ENCODE measurements around the gene ERAP2. TPM values are rescaled to one million over a fixed set of nuclear protein-coding genes. Genes with fewer than 3 reads are reported as not detected.

The ERAP2 gene
- total and polyA plus RNA-seq, 8 donors, result 0.68 to 26.8 (median 12.4) TPM

DNA sequence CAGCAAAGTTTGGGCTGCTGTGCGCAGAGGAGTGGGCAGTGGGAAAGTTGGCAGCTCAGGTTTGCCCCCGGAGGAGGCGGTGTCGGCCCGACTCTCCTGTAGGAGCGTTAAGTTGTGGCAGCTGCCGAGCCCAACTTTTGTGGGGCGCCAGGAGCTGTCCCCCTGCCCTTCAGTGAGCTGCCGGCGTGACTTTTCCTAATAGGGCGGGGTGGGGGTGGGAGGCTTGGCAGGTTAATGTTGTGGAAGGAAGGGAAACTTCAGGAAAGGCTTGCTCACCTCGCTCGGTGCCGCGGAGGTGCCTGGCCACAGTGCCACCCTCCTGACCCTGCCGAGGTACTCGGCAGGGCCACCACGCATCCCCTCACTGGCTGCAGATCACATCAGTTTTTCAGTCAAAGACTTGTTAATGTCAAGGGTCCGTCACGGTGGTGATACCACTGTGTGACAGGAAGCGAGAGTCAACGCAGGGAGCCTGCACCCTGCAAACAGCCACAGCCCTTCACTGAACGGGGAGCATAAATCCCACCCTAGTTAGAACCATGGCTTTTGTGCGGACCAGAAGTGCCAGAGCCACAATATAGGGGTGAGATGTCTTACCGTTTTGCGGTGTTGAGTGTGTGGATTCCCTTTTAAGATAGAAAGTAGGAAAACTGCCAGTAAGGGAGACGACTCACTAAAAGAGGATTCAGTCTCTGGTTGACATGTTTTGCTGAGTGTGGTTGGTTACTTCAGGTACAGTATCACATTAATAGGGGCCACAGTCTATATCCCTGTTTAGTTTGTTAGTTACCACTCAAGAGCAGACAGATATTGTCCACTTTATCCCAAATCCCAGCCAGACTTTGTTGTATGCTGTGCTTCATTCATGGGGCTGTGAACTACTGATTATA is 60.4 kb downstream of the ERAP2 start:
- Histone ChIP-seq H3K36me3 (no peaks in the 10 kb centered on the region), H3K9me3 (no peaks in the 10 kb centered on the region), H3K27me3 (no peaks in the 10 kb centered on the region), H3K4me1 (peaks cover 18 to 67% (median 47%) of the 10 kb centered on the region in 4 donors), H3K27ac (peak overlapping the region; percentile 95 to 99 (median 97)), H3K4me3 (peak overlapping the region; percentile 90 to 95 (median 92))
- no peak for TF ChIP-seq EP300 (IDR thresholded peaks at IDR 0.05)
- TF ChIP-seq, protein P1, sequence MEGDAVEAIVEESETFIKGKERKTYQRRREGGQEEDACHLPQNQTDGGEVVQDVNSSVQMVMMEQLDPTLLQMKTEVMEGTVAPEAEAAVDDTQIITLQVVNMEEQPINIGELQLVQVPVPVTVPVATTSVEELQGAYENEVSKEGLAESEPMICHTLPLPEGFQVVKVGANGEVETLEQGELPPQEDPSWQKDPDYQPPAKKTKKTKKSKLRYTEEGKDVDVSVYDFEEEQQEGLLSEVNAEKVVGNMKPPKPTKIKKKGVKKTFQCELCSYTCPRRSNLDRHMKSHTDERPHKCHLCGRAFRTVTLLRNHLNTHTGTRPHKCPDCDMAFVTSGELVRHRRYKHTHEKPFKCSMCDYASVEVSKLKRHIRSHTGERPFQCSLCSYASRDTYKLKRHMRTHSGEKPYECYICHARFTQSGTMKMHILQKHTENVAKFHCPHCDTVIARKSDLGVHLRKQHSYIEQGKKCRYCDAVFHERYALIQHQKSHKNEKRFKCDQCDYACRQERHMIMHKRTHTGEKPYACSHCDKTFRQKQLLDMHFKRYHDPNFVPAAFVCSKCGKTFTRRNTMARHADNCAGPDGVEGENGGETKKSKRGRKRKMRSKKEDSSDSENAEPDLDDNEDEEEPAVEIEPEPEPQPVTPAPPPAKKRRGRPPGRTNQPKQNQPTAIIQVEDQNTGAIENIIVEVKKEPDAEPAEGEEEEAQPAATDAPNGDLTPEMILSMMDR (IDR thresholded peaks at IDR 0.05), result no peak
- TF ChIP-seq POLR2A (IDR thresholded peaks at IDR 0.05), result no peak
- no peak for TF ChIP-seq POLR2AphosphoS5 (IDR thresholded peaks at IDR 0.05)
- intact Hi-C loops (cut with DNase I; ENCODE audit: low total_unique reads), result no loop called here
- 0 to 1% (median 0%) methylated on average over 16 to 27 of the region's 27 CpGs for WGBS, 5 donors
- DNase-seq, result peak; percentile 46 to 75

DNA sequence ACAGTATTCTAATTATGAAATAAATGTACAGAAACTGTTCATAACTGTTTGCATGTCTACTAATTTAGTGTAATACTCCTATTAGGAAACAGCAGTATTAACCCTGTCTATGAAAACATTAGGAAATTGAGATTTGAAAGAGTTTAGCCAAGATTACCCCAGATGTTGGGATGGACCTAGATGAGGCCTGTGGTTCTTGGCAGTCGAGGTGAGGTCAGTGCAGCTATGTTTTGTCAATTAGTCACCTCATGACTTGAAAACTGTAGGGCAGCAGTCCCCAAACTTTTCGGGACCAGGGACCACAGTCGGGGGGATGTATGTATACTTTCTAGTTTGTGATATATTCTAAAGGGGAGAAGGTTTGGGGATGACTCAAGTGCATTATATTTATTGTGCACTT is 64.3 kb downstream of the ERAP2 start:
- Histone ChIP-seq H3K4me3 (no peak overlapping the region), H3K4me1 (peaks cover 6 to 58% (median 37%) of the 10 kb centered on the region in 4 donors), H3K27me3 (no peaks in the 10 kb centered on the region), H3K9me3 (no peaks in the 10 kb centered on the region), H3K27ac (no peak overlapping the region), H3K36me3 (no peaks in the 10 kb centered on the region)
- DNase-seq, result no peak
- TF ChIP-seq POLR2AphosphoS5 (IDR thresholded peaks at IDR 0.05) (no peak), POLR2A (IDR thresholded peaks at IDR 0.05) (no peak), EP300 (IDR thresholded peaks at IDR 0.05) (no peak)
- TF ChIP-seq, protein P1 (IDR thresholded peaks at IDR 0.05), result no peak
- 74 to 86% (median 79%) methylated on average over 3 of the region's 3 CpGs for whole genome bisulfite sequencing, 5 donors
- intact Hi-C loops (cut with DNase I; ENCODE audit: low total_unique reads), result no loop called here

DNA sequence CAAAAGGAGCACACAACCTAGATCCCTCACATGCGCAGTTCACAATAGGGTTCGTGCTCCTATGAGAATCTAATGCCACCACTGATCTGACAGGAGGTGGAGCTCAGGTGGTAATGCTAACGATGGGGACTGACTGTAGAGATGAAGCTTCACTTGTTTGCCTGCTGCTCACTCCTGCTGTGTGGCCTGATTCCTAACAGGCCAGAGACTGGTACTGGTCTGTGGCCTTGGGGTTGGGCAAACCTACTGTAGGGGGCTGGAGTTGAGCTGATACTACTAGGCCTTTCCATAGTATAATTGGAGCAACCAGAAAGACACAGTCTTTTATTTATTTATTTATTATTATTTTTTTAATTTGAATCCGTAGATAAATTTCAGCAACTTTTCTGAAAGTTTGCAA is 64.8 kb downstream of the ERAP2 start:
- intact Hi-C loops (cut with DNase I; ENCODE audit: low total_unique reads), result no loop called here
- Histone ChIP-seq H3K27me3 (no peaks in the 10 kb centered on the region), H3K4me3 (no peak overlapping the region), H3K4me1 (peaks cover 6 to 58% (median 37%) of the 10 kb centered on the region in 4 donors), H3K36me3 (no peaks in the 10 kb centered on the region), H3K9me3 (no peaks in the 10 kb centered on the region), H3K27ac (no peak overlapping the region)
- 58 to 92% (median 87%) methylated on average over 4 of the region's 4 CpGs for WGBS, 5 donors
- DNase-seq, result no peak
- TF ChIP-seq, protein P1 (IDR thresholded peaks at IDR 0.05), result no peak
- TF ChIP-seq POLR2AphosphoS5 (IDR thresholded peaks at IDR 0.05) (no peak), EP300 (IDR thresholded peaks at IDR 0.05) (no peak), POLR2A (IDR thresholded peaks at IDR 0.05) (no peak)

DNA sequence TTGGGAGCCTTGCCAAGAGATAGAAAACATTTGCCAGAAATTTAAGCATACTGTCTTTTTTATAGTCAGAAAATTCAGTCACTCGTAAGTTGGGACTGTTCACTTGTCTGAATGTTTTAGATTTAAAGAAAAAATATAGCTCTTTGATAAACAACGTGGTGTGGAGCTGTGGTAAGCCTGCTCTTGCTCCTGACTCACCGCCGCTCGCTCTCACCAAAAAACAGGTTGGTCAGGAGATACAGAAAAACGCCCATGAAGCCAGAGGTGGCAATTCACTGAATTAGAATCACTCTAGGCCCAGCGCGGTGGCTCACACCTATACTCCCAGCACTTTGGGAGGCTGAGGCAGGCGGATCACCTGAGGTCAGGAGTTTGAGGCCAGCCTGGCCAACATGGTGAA is 65.8 kb downstream of the ERAP2 start:
- WGBS, 5 donors, result 89 to 96% (median 96%) methylated on average over 9 of the region's 9 CpGs
- no peaks in the 10 kb centered on the region for H3K36me3 ChIP-seq
- intact Hi-C loops (cut with DNase I; ENCODE audit: low total_unique reads), result no loop called here
- H3K27me3 ChIP-seq, result no peaks in the 10 kb centered on the region
- H3K4me3 ChIP-seq, result no peak overlapping the region
- TF ChIP-seq, protein P1 (IDR thresholded peaks at IDR 0.05), result no peak
- H3K4me1 ChIP-seq, result peaks cover 6 to 54% (median 35%) of the 10 kb centered on the region in 4 donors
- no peak overlapping the region for H3K27ac ChIP-seq
- H3K9me3 ChIP-seq, result no peaks in the 10 kb centered on the region
- DNase-seq, result no peak
